SW480 (cell line): ENCODE data around the gene EQTN.

Experiments used
- DNase-seq: peaks from one replicate; pipeline ENCODE4 v3.0.0-alpha.2; 2016; ENCODE audit warnings: low spot score

The EQTN gene

DNA sequence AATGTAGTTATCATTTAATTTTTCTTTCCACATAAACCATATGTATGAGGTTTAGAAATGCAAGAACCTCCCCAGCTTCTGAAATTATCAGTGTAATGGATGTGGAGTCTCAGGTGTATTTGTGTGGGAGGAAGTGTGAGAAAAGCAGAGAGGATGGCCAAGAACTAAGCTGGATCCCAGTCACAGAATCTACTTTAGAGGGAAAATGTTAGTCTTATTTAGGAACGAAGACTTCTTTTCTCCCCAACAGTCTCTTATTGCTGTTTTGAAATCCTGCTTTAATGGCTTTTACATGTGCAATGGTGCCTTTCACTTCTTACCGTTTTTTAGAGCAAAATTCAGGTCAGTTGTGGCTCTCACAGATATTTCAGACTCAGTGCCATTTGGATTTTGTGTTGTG is 3.0 kb downstream of the EQTN start:
- DNase-seq = no peak

DNA sequence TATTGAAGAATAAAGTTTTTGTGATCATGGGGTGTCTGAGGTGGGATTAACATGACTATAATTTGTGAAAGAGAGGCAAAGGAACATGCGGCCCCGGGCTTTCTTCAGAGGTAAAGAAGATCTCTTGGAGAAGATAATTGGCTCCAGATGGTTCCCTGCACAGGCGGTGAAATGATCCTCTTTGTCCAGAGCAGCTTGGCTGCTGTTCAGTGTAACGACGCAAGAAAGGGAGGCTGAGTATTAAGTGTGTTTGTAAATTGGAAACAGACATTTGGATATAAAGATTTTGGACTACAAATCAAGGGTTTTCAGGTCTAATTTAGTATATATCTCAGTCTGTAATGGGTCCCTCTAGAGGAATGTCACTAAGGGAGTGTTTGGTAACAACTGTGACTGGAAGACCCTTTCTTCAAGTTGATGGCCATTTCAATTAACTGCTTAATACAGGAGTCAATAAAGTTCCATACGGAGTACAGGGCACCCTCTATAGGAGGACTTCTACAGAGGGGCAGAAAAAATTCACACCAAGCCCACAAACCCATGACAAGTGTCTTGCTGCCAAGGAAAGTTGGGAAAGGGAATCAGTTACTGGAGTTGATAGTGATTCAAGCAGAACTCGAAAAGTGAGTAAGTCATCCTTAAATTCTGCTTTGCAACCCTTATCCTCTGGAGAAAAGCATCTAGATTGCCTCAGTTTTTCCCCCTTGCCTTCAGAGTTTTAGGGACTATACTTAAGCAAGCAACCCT is 4.1 kb downstream of the EQTN start:
- no peak for DNase-seq

DNA sequence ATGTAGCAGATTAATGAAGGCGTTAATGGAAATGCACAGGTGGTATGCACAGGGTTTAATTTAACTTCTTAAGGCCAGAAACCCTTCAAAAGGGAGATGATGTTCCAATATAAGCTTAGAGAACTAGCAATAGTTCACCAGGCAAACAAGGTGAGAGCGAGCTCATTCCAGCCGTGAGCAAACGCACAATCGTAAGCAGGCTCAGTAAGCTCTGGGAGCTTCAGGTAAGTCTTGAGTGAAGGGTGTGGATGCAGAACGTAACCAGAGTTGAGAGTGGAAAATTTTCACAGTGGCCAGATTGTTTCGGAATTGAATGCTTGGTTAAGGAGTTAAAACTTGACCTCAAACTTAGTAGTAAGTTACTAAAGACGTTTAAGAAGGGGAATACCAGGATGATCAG is 5.7 kb downstream of the EQTN start:
- no peak for DNase-seq

DNA sequence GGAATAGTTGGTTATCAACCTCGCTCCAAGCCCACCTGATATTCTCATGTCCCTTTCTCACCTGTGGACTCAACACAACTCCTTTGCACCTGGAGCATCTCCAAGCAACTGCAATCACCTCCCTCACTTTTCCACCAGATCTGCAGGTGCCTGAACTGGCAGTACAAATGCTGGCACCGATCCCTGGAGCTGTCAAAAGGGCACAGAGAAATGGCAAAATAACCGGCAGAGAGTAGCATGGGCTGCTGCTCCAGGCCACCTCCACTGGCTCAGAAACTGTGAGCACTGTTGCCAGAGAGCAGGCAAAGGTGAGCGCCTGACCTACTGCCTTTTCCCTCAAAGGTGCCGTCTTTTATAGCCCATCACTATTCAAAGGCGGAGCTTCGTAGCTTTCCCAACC is 14.7 kb downstream of the EQTN start:
- no peak for DNase-seq

DNA sequence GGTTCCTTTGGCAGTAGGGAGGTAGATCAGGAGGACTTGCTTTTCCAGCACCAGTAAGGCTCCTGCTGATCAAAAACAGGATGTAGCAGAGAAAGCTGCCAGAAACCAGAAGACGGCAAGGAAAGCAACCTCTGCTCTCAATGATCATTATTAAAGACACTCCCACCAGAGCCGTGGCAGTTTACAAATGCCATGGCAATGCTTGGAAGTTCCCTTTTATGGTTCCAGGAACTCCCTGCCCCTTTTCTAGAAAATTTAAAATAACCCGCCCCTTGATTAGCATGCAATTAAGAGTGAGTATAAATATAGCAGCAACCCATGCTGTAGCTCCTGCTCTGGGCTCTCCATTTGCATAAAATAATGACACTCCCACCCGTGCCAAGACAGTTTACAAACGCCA is 16.1 kb downstream of the EQTN start:
- DNase-seq = no peak

DNA sequence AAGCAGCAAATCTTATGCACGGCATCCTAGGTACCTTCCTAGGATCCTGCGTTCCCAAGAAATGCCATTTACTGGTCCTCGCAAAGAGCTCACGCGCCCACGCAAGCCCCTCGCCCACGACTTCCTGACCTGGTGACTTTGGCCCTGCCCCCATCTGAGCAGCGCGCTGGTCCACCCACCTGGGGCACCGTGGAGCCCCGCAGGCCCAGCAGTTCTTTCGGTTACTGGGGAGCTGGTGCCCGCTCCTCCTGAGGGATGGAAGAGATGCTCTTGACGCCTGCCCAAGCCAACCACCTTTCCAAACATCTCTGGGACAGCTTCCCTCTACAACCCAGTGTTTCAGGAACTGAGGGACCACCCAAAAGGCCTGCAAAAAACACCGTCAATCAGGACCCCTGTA is 16.7 kb downstream of the EQTN start:
- DNase-seq = no peak

DNA sequence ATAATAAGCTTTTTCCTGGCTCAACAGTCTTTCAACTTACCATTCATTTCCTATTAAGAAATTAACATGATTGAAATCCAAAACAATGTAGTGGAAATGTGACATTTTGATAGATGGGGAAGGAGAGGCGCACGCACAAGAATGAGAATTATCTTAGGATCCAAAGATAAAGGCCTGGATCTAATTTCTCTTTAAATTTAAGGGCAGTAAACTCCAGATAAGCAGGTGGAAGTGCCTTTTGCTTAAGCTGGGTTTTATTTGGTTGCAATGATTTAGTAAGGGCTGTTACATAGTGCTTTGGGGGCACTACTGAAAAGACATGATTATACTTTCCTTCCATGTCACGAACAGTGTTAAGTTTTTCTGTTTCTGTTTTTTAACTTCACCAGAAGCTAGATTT is 17.3 kb downstream of the EQTN start:
- no peak for DNase-seq

DNA sequence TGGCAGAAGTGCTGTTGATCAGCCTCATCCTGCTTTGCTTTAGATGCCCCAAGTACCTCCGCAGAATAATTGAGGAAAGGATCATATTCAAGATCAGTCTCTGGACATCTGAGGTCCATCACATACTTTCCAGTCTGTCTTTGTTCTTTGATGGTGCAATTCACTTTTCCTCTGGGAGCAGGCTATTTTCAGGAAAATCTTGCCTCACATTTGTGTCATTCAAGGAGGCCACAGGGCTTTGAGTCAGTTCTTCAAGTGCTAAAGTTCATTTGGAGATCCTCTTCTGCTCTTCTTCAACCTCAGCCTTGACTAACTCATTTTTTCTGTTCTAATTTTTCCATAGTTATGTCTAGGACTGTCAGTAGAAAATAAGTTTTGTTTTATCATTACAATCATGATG is 18.6 kb downstream of the EQTN start:
- no peak for DNase-seq

DNA sequence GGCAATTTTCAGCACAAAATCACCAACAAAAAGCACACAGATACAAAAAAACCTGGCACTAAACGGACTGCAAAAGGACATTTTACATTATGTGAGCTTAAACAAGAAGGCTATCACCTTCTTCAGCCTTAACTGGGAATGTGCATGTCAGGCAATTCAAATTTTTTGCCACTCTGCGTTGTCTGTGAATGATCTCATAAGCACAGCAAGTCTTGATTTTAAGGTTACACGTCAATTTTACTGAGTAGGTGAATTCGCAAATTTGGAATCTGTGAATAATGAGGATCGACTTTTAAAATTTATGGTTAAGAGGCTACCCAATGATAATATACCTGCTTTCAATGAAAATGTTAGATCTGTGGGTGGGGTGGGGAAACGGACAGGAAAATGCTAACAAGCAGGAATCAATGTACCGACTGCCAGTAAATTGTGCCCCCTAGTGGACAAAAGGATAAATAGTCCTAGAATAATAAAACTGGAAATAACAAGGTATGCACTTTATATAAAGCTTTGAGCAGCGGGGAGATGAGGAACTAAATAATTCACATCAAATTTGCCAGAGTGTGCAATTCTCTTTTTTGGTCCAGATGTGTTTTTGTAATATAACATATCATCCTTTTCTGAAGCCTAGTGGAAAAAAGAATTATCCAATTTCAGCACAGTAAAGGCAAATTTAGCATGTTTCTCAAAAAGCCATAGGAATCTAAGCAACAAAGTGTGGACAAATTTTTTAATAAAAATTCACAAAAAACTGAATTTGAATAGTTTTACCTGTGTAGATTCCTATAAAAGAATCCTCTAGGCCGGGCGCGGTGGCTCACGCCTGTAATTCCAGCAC is 20.5 kb downstream of the EQTN start:
- peak; percentile 54 for DNase-seq

DNA sequence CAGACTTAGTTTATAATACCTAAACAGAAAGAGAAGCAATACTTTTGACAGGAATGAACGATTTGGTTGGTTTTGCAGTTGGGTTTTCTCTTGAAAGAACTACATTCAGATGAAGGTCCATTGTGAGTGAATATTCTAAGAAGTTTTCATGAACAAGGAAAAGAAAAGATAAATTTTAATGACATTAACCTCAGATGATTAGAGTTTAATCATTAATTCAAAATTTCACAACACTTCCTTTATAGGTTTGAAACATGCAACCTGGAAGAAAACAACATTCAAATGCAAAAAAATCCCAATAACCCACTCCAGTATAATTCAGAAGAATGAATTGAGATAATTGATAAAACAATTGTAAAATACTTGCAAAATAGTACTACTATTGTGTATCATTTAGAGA is 23.8 kb downstream of the EQTN start:
- DNase-seq = no peak

DNA sequence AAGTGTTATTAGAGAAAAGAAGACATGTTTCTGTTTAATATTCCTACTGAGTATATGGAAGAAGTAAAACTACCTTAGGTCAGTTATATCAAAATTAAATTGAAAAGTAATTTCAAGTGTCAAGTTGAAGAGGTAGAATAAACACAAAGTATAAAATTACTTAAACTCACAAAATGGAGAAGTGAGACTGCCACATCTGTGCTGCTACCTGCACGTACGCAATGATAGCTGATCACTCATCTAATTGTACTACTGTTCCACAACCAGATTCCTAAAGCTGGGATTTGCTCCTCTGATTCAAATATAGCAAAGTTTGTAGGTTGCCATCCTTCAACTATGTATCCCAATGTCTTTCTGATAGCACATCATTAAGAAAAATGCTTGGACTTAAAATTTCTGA is 24.8 kb downstream of the EQTN start:
- no peak for DNase-seq

DNA sequence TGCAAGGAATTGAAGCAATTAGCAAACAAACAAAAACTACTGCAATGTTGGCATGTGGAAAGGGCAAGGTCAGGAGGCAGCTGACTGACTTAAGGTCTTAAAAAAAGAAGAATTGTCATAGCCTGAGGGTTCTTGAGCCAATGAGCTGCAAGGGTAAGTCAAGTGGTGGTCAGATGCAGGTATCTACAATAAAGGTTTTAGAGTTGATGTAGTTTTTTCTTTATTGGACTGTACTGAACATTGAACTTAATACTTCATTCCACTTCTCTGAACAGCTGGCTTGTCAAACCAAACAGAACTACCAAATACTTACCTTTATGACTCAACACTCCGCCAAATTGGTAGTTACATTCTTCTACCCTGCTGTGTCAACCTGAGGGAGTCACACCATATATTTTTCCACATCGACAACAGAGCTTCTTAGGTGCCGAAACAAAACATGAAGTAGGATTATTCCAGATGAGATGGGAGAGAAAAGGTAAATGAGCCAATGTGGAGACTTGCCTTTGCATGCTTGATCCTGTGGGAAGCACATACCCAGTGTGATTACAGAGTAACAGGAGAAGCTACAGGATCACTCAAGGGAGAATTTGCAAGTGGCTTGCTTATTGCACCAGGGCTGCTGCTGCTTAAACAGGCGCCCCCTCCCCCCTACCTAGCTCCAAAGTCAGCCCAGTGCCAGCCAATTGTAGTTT is 35.3 kb downstream of the EQTN start:
- peak; percentile 7 for DNase-seq

DNA sequence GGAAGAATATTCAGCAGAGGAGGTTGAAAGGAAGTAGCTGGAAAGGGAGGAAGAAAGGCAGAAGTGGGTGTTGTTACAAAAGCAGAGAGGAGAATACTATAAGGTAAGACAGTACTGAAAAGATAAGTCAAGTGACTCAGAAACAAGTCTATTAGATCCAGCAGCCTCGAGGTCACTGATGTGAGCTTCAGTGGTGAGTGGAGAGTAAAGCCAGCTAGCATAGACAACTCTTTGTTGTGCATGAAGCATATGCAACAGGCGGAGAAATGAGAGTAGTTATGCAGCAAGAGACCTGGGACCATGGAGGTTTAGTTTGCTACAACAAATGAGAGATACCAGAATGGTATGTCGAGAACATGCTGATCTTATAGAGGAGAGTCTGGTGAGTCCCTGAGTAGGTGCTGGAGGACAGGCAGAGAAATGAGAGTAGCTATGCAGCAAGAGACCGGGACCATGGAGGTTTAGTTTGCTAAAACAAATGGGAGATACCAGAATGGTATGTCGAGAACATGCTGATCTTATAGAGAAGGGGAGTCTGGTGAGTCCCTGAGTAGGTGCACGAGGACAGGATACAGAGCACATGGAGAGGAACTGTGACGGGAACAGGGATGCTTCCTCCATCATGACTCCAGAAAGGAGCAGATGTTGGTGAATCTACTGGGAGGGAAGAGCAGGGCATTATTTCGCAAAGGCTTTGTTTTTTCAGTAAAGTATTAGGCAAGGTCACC is 36.0 kb downstream of the EQTN start:
- DNase-seq = no peak

DNA sequence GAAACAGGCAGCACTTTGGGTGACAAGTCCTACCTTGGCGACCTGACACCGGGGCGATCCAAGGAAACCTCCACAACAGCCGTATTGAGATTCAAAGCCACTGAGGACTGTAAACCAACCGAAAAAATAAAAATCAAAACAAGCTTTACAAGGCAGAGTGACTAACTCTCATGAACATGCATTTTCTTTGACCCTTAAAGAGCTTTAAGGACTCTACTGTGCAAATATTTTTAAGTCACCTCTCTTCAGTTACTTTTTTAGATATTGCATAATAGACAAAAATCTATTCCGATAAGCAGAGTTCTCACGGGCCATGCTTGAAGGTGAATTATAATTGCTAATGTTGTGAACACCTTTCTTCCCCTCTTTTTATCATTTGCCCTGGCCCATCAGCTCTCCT is 38.3 kb downstream of the EQTN start:
- no peak for DNase-seq

DNA sequence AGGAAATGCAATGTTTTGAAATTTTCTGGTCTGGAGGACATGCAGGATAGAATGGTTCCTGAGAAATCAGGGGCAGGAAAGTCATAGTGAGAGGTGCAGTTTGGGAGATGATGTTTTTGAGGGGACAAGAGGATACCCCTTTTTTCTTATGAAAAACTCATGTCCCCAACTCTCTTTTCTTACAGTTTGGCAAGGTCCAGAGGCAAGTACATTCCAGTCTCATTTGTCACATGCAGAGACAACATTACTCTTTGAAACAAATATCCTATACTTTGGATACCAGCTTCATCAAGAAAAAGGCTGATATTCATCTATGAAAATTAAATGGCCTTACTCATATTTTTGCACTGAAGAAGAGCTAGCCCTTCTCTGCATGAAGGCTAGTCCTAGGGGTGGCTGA is 48.2 kb downstream of the EQTN start:
- no peak for DNase-seq

DNA sequence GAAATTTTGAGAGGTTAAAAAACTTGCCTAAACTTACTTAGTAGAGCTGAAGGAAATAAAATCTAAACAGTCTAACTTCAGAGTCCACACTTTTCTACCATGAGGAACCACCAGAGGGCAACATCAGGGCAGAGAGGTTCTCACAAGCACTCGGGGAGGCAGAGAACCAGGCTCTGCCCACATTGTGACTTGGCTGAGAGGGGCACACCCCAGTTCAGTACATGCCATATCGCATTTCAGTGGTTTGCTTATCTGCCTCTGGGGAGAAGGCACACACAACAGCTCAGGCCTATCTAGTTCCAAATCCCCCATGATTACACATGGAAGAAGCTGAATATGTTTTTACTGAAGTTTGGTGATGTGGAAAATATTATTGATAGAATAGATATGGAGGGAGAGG is 49.2 kb downstream of the EQTN start:
- DNase-seq = peak; percentile 56

DNA sequence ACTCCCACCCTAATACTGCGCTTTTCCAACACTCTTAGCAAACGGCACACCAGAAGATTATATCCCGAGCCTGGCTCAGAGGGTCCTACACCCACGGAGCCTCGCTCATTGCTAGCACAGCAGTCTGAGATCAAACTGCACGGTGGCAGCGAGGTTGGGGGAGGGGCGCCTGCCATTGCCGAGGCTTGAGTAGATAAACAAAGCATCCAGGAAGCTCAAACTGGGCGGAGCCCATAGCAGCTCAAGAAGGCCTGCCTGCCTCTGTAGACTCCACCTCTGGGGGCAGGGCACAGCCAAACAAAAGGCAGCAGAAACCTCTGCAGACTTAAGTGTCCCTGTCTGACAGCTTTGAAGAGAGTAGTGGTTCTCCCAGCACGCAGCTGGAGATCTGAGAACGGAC is 57.3 kb downstream of the EQTN start:
- peak; percentile 7 for DNase-seq
